Dermis blood vessel endothelial cell (primary cell): ENCODE results near the gene DGKI. TPM values are rescaled to one million over a fixed set of nuclear protein-coding genes. Genes with fewer than 3 reads are reported as not detected.

Experiments used
- DNase-seq: peaks from one replicate; pipeline ENCODE4 v3.0.0; 2010
- total RNA-seq: library from RNA; depleted of rRNA; stranded (reverse); fragments of >200 nt; gene quantifications from 2 replicates; pipeline ENCODE4 v1.2.3, GENCODE V29; 2014

Gene DGKI
- total RNA-seq, 1 donor from 2014 or later: 3.9 TPM

DNA sequence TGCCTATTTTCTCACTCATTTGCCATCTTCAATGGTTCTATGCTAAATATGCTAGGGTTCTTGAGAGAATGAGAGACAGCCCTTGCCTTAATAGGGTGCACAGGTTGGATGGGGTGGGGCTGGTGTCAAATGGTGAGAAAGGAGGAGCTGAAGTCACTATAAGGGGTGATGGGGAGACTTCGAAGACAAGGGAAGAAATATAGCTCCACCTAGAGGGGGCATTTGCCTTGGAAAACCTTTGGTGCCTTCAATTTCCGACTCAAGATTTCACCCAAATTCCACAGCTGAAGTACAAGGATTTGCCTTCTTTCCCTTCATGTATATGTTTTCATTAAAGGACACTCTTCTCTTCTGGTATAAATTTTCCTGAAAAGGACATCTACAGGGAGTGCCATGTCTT is 508.9 kb downstream of the DGKI start:
- no peak for DNase-seq

DNA sequence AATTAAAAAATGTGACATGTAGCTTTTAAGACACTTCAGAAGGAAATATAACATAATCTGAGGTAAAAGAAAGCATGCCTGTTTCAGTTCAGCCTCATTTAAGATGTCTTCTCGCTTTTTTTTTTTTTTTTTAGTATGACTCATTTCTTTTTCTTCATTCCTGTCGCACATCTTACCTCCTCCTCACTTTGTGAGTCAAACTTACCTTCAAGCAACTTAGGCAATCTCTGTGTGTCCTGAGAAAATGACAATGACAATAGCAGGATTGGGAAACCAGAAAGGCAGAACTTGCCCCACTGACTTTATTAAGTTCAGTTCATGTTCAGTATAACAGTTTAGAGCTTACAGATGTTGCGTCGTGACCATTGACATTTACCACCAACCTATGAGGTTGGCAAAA is 511.0 kb downstream of the DGKI start:
- no peak for DNase-seq

DNA sequence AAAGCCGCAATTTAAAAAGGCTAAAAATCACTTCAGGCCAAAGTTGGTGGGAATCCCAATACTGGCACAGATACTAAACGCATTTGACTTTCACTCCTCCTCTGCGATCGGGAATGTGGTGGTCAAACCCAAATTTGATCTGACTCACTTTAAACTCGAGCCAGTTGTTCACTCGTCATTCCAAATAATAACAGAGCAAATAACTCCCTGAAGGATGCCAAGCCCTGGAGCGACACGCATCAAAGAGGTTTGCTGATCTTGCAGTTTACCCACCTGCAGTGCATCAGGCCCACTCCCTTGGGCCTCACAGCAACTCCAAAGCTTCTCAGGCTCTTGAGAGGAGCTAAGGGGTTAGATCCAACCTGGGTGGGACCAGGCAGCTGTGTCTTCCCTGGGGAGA is 515.4 kb downstream of the DGKI start:
- no peak for DNase-seq

Other genes with a start within 250 kb of the DGKI start
- gene CREB3L2, start 155.1 kb upstream of the DGKI start, total RNA-seq: 32.2 and 34.5 TPM in 2 replicates
- gene AKR1D1, start 229.5 kb upstream of the DGKI start, total RNA-seq: not detected in 2 replicates